Activated T-cell treated with anti-CD3 and anti-CD28 coated beads, Interleukin-2, amount 50 U/mL, for 1 hour (primary cell): ENCODE results near the gene CTAGE9.

Source experiments
- DNase-seq: peaks from one replicate; pipeline ENCODE4 v3.0.0-alpha.2; 2020

Gene CTAGE9

DNA sequence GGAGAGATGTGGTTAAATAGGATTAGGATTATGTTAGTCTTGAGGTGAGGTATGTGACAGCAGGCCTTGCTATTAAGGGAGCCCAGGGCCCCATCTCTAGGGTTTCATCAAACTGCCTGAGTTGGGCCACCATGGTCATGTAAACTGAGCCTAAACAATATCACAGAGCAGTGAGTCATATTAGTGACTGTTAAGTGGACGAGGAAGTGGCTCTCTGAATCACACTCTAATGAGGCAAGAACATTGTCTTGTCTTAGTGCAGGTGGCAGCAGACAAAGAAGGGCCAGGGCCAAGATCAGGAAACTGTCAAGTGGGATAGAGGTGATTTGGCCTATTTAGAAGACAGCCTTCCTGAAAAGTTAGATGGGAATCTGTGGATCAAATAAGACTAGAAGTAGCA is 50.6 kb downstream of the CTAGE9 start:
- no peak for DNase-seq
